H1 (cell line): ENCODE measurements around the gene C19orf73. TPM values are rescaled to one million over a fixed set of nuclear protein-coding genes. Genes with fewer than 3 reads are reported as not detected.

Experiments
- CTCF ChIA-PET: fragments of 300-600 bp; sonication (Branson Sonifier 250); formaldehyde crosslinking; loops from one replicate; lab custom pipeline; 2021; ENCODE audit not compliant: partially characterized antibody; lab: Charles Lee
- POLR2A ChIA-PET: fragments of 300-600 bp; sonication (Branson Sonifier 250); formaldehyde crosslinking; loops from one replicate; lab custom pipeline; 2021; ENCODE audit warnings: inconsistent platforms; ENCODE audit not compliant: partially characterized antibody; lab: Charles Lee
- DNase-seq, 2 experiments: peaks; one replicate each; pipeline versions ENCODE4 v3.0.0 to v3.0.0-alpha.2; 2010 to 2022; ENCODE audit warnings: low spot score in 2 of 2, low read depth in 1 of 2, mixed read lengths in 1 of 2
- FAIRE-seq: peaks from 2 replicates; lab custom pipeline; 2011; peaks lifted over from hg19 to GRCh38; lab: Jason Lieb, UNC
- H2AFZ ChIP-seq: 2 replicates; pipeline ENCODE4 v1.8.1; 2012; ENCODE audit warnings: low read length, inconsistent platforms
- H2AK5ac ChIP-seq: 2 replicates; pipeline ENCODE4 v1.6.1; 2013; ENCODE audit warnings: low read depth, low read length
- H2BK120ac ChIP-seq: replicated peaks from 2 replicates; pipeline ENCODE3; 2013; ENCODE audit warnings: low read depth, low read length, inconsistent platforms
- H2BK12ac ChIP-seq: 2 replicates; pipeline ENCODE4 v1.6.1; 2013; ENCODE audit warnings: low read depth, low read length
- H2BK15ac ChIP-seq: 2 replicates; pipeline ENCODE4 v1.6.1; 2013; ENCODE audit warnings: low read length
- H2BK20ac ChIP-seq: 2 replicates; pipeline ENCODE4 v1.6.1; 2013; ENCODE audit warnings: low read length
- H2BK5ac ChIP-seq: 2 replicates; pipeline ENCODE4 v1.6.1; 2013; ENCODE audit warnings: low read depth, low read length
- H3K14ac ChIP-seq: 2 replicates; pipeline ENCODE4 v1.6.1; 2013; ENCODE audit warnings: inconsistent platforms; ENCODE audit not compliant: insufficient read length
- H3K18ac ChIP-seq: 2 replicates; pipeline ENCODE4 v1.6.1; 2013; ENCODE audit warnings: low read length; ENCODE audit errors: extremely low read depth
- H3K23ac ChIP-seq: 2 replicates; pipeline ENCODE4 v1.6.1; 2013; ENCODE audit warnings: inconsistent platforms; ENCODE audit not compliant: insufficient read length
- H3K23me2 ChIP-seq: 2 replicates; pipeline ENCODE4 v1.6.1; 2013; ENCODE audit warnings: low read depth, low read length
- H3K27ac ChIP-seq: 2 replicates; pipeline ENCODE4 v1.6.1; 2011; ENCODE audit warnings: low read depth, low read length, inconsistent platforms
- H3K27me3 ChIP-seq, 4 experiments: replicated peaks in 1 of 4; 1 replicate in 1 of 4; 2 replicates in 3 of 4; pipeline versions ENCODE4 v1.6.1 to v1.8.1; 2011 to 2013; ENCODE audit warnings: low read length in 3 of 4, mild to moderate bottlenecking in 3 of 4, inconsistent platforms in 2 of 4, mixed read lengths in 2 of 4, moderate library complexity in 1 of 4; ENCODE audit not compliant: control insufficient read depth in 3 of 4, insufficient read depth in 3 of 4; ENCODE audit errors: extremely low read depth in 1 of 4
- H3K36me3 ChIP-seq, 4 experiments: 2 replicates each; pipeline versions ENCODE4 v1.6.1 to v1.8.1; 2011 to 2013; ENCODE audit warnings: mild to moderate bottlenecking in 4 of 4, low read length in 3 of 4, moderate library complexity in 2 of 4, control low read depth in 1 of 4, inconsistent platforms in 1 of 4; ENCODE audit not compliant: insufficient read depth in 4 of 4, control insufficient read depth in 2 of 4
- H3K4ac ChIP-seq: replicated peaks from 2 replicates; pipeline ENCODE3; 2013; ENCODE audit warnings: low read length, low read depth, mixed read lengths, inconsistent platforms; ENCODE audit not compliant: insufficient read length
- H3K4me1 ChIP-seq, 4 experiments: replicated peaks in 1 of 4; 1 replicate in 1 of 4; 2 replicates in 3 of 4; pipeline versions ENCODE4 v1.6.1 to v1.8.1; 2011 to 2013; ENCODE audit warnings: low read length in 3 of 4, inconsistent platforms in 2 of 4, mixed read lengths in 1 of 4; ENCODE audit not compliant: insufficient read depth in 4 of 4, control insufficient read depth in 3 of 4
- H3K4me2 ChIP-seq, 2 experiments: 2 replicates each; pipeline versions ENCODE4 v1.6.1 to v1.8.1; 2011 to 2013; ENCODE audit warnings: low read depth in 2 of 2, low read length in 2 of 2, control low read depth in 1 of 2, inconsistent platforms in 1 of 2, mild to moderate bottlenecking in 1 of 2; ENCODE audit not compliant: insufficient read depth in 1 of 2
- H3K4me3 ChIP-seq, 4 experiments: fragments of 200-600, 300-600 bp in 1 of 4; sonication (generic), shearing (Covaris generic), sonication (Bioruptor Twin) in 1 of 4; 2 replicates each; pipeline versions ENCODE4 v1.5.1 to v1.8.1; 2011 to 2016; ENCODE audit warnings: low read length in 4 of 4, low read depth in 3 of 4, control low read depth in 2 of 4, inconsistent platforms in 2 of 4, mild to moderate bottlenecking in 2 of 4, mixed read lengths in 1 of 4, moderate library complexity in 1 of 4; ENCODE audit not compliant: insufficient read depth in 2 of 4; ENCODE audit errors: extremely low read depth in 1 of 4
- H3K56ac ChIP-seq: replicated peaks from 2 replicates; pipeline ENCODE3; 2013; ENCODE audit warnings: low read depth, mild to moderate bottlenecking, mixed read lengths, low read length, inconsistent platforms; ENCODE audit not compliant: insufficient read length
- H3K79me1 ChIP-seq: 2 replicates; pipeline ENCODE4 v1.6.1; 2013; ENCODE audit warnings: low read depth, low read length, control low read depth
- H3K79me2 ChIP-seq, 2 experiments: 2 replicates each; pipeline versions ENCODE4 v1.6.1 to v1.8.1; 2012 to 2013; ENCODE audit warnings: low read length in 2 of 2, mild to moderate bottlenecking in 2 of 2, inconsistent platforms in 1 of 2; ENCODE audit not compliant: insufficient read depth in 2 of 2, control insufficient read depth in 1 of 2
- H3K9ac ChIP-seq, 4 experiments: replicated peaks in 1 of 4; 1 replicate in 1 of 4; 2 replicates in 3 of 4; pipeline versions ENCODE4 v1.6.1 to v1.8.1; 2011 to 2013; ENCODE audit warnings: low read depth in 3 of 4, low read length in 3 of 4, control low read depth in 2 of 4, mild to moderate bottlenecking in 2 of 4, moderate library complexity in 2 of 4, inconsistent platforms in 1 of 4; ENCODE audit errors: extremely low read depth in 1 of 4
- H3K9me3 ChIP-seq, 2 experiments: 2 replicates each; pipeline versions ENCODE4 v1.6.1 to v1.8.1; 2012 to 2013; ENCODE audit warnings: mild to moderate bottlenecking in 2 of 2, moderate library complexity in 2 of 2, control low read depth in 1 of 2, inconsistent platforms in 1 of 2, low read depth in 1 of 2, low read length in 1 of 2, mixed read lengths in 1 of 2; ENCODE audit not compliant: insufficient read depth in 2 of 2
- H4K20me1 ChIP-seq, 2 experiments: replicated peaks in 1 of 2; 2 replicates each; pipeline versions ENCODE3 to v1.8.1; 2011 to 2013; ENCODE audit warnings: inconsistent platforms in 2 of 2, low read length in 2 of 2, mild to moderate bottlenecking in 1 of 2; ENCODE audit not compliant: insufficient read depth in 2 of 2, control insufficient read depth in 1 of 2
- H4K5ac ChIP-seq: 2 replicates; pipeline ENCODE4 v1.6.1; 2013; ENCODE audit warnings: low read length, low read depth, mixed read lengths, inconsistent platforms; ENCODE audit not compliant: insufficient read length
- H4K8ac ChIP-seq: 2 replicates; pipeline ENCODE4 v1.8.0; 2013; ENCODE audit warnings: mild to moderate bottlenecking, moderate library complexity, low read length, inconsistent platforms; ENCODE audit not compliant: insufficient read depth; ENCODE audit errors: extremely low read depth
- H4K91ac ChIP-seq: replicated peaks from 2 replicates; pipeline ENCODE3; 2013; ENCODE audit warnings: low read length, mixed read lengths, inconsistent platforms; ENCODE audit not compliant: insufficient read length
- CBX8 ChIP-seq: fragments of 300-800, 300-1000 bp; sonication (generic); IDR thresholded peaks from 2 replicates; pipeline ENCODE4 v1.7.1; 2016; ENCODE audit warnings: low read depth, low read length, borderline replicate concordance
- CTBP2 ChIP-seq: IDR thresholded peaks from 2 replicates; pipeline ENCODE4 v1.7.0; 2011; ENCODE audit warnings: borderline replicate concordance, mild to moderate bottlenecking, moderate library complexity, mixed read lengths, low read length; ENCODE audit not compliant: insufficient read depth, insufficient read length
- E2F6 ChIP-seq: IDR thresholded peaks from 2 replicates; pipeline ENCODE4 v1.6.1; 2012; ENCODE audit warnings: inconsistent platforms
- EP300 ChIP-seq, 2 experiments: IDR thresholded peaks; 1 replicate in 1 of 2; 2 replicates in 1 of 2; pipeline ENCODE4 v1.6.1; 2011 to 2012; ENCODE audit warnings: low read depth in 2 of 2, low read length in 2 of 2, mild to moderate bottlenecking in 2 of 2, borderline replicate concordance in 1 of 2, inconsistent platforms in 1 of 2, moderate library complexity in 1 of 2
- GABPA ChIP-seq: IDR thresholded peaks from 2 replicates; pipeline ENCODE4 v1.6.1; 2011; ENCODE audit warnings: mild to moderate bottlenecking, low read length, moderate library complexity, borderline replicate concordance; ENCODE audit not compliant: insufficient read depth
- JUN ChIP-seq: IDR thresholded peaks from 2 replicates; pipeline ENCODE4 v1.6.1; 2011; ENCODE audit warnings: low read depth, mild to moderate bottlenecking, improper control_type of control experiment, low read length
- KDM1A ChIP-seq: fragments of 200-600, 300-600 bp; sonication (generic); IDR thresholded peaks from 2 replicates; pipeline ENCODE4 v1.7.1; 2016; ENCODE audit warnings: mild to moderate bottlenecking, low read length, borderline replicate concordance
- KDM5A ChIP-seq: fragments of 200-600 bp; IDR thresholded peaks from 2 replicates; pipeline ENCODE4 v1.7.1; 2012; ENCODE audit warnings: mild to moderate bottlenecking, low read length, inconsistent platforms, mixed read lengths
- SIRT6 ChIP-seq: IDR thresholded peaks from one replicate; pipeline ENCODE4 v1.7.1; 2012; ENCODE audit warnings: low read length, inconsistent platforms
- SIX5 ChIP-seq: IDR thresholded peaks from 2 replicates; pipeline ENCODE4 v1.6.1; 2011; ENCODE audit warnings: mild to moderate bottlenecking, low read depth, low read length
- SRF ChIP-seq: IDR thresholded peaks from 2 replicates; pipeline ENCODE4 v1.6.1; 2011; ENCODE audit warnings: mild to moderate bottlenecking, low read depth, low read length, moderate library complexity
- SUZ12 ChIP-seq: fragments of 200-600 bp; sonication (generic); IDR thresholded peaks from 2 replicates; pipeline ENCODE4 v1.6.1; 2012; ENCODE audit warnings: mild to moderate bottlenecking, inconsistent platforms, low read length, moderate library complexity, mixed read lengths
- TCF12 ChIP-seq: IDR thresholded peaks from 2 replicates; pipeline ENCODE4 v1.6.1; 2011; ENCODE audit warnings: low read depth, mild to moderate bottlenecking, low read length
- WGBS, 2 experiments: shearing (Covaris generic) in 1 of 2; methylation state at CpG; one replicate each; pipeline versions ENCODE4 v1.1.6 to v1.1.7; 2013 to 2015; ENCODE audit warnings: low lambda C conversion rate in 2 of 2, mixed read lengths in 2 of 2, inconsistent platforms in 1 of 2, low coverage in 1 of 2, missing lambda C conversion rate in 1 of 2; ENCODE audit not compliant: insufficient replicate concordance in 2 of 2, insufficient coverage in 1 of 2, insufficient read length in 1 of 2; ENCODE audit errors: extremely low coverage in 1 of 2, missing lambda C conversion rate in 1 of 2; 5-methylcytosine and 5-hydroxymethylcytosine counted together
- polyA plus RNA-seq, 7 experiments: library from polyadenylated mRNA; depleted of rRNA in 3 of 7; stranded (reverse) in 5 of 7; unstranded in 2 of 7; fragments of >200 nt in 5 of 7; fragments of 200-250 nt in 2 of 7; gene quantifications; 1 replicate in 5 of 7; 2 replicates in 1 of 7; 4 replicates in 1 of 7; pipeline versions ENCODE4 v1.2.1 to v1.2.3, GENCODE V29; 2011 to 2013; ENCODE audit warnings: missing spikeins in 2 of 7, mixed read lengths in 2 of 7
- total RNA-seq: library from RNA; stranded (reverse); fragmentation: NEBNext Ultra II Directional; extraction: Animal tissue kit (Norgen Biotek cat#: 25700); gene quantifications from 2 replicates; pipeline ENCODE4 v1.2.1, GENCODE V29; 2021

C19orf73 gene
- total and polyA plus RNA-seq, 2 of the 8 experiments (the other 6 are each of a cell fraction or from before 2014, with no cell fraction given): 2.5 to 4.6 TPM

- Histone ChIP-seq H3K4me1 (peaks cover 0 to 31% (median 19%) of the 10 kb centered on the region in 4 experiments; a peak in 6 of 7 replicates), H4K8ac (no peak overlapping the region), H3K79me1 (0 out of 2 replicates have a peak, but pooled peaks cover 2% of the 10 kb centered on the region), H4K20me1 (peaks cover 0 to 2% of the 10 kb centered on the region in 2 experiments), H3K36me3 (no peaks in the 10 kb centered on the region), H3K4me3 (peak overlapping the region in 1 of 4 experiments; percentile 32; a peak in 2 of 8 replicates), H3K27me3 (peaks cover 0 to 7% (median 3%) of the 10 kb centered on the region in 4 experiments; a peak in 3 of 7 replicates), H3K27ac (no peak overlapping the region), H3K4ac (no peak overlapping the region), H2BK15ac (no peak overlapping the region), H2BK120ac (no peak overlapping the region), H4K5ac (no peak overlapping the region), H2AK5ac (no peak overlapping the region), H4K91ac (no peak overlapping the region), H3K4me2 (peak overlapping the region; percentile 59 to 85), H3K23ac (no peak overlapping the region), H3K79me2 (no peaks in the 10 kb centered on the region), H3K14ac (no peak overlapping the region), H2BK12ac (no peak overlapping the region), H2AFZ (no peak overlapping the region), H3K23me2 (peaks cover 24% of the 10 kb centered on the region), H3K56ac (no peak overlapping the region), H3K9ac (no peak overlapping the region; a peak in 1 of 7 replicates), H3K18ac (no peak overlapping the region), H2BK5ac (no peak overlapping the region), H3K9me3 (no peaks in the 10 kb centered on the region), H2BK20ac (no peak overlapping the region)
- no peak for FAIRE-seq
- ChIA-PET CTCF (interaction anchor here (0.8 to 2.1 kb wide), 4 partner anchors 13 to 54 kb away, joined by 3 to 10 read pairs (median 5); no protein-coding TSS in a partner anchor), POLR2A (interaction anchor here (0.9 to 4.9 kb wide), 6 partner anchors 9 to 59 kb away, joined by 3 to 27 read pairs (median 8); partner anchors contain the start of gene LIN7B)
- DNase-seq: no peak
- TF ChIP-seq EP300 (IDR thresholded peaks at IDR 0.05; ENCODE audit: borderline replicate concordance in 1 of 2, low read depth in 2 of 2, low read length in 2 of 2) (no peak), KDM1A (no peak), E2F6 (no peak), CBX8 (no peak), GABPA (no peak), SRF (no peak), TCF12 (no peak), JUN (no peak), SIX5 (no peak), SUZ12 (no peak), CTBP2 (no peak), SIRT6 (no peak), KDM5A (no peak)
- WGBS, 2 experiments: 13% methylated on average over 5 of the region's 10 CpGs; no CpG with 5 or more reads in 1 of the 2 experiments
Observed at GRCh38 chr19:49152119-49152550, 33.2 kb upstream of the C19orf73 start.
